ENCODE results near the gene DNASE1L1.

Gene DNASE1L1

GRCh38 chrX:154353172-154353843 lies 55.7 kb downstream of the DNASE1L1 start:
- DNase-seq (ENCODE audit: low read depth in 2 of 3, low spot score in 2 of 3), result no peak

GRCh38 chrX:154352466-154352865 lies 56.6 kb downstream of the DNASE1L1 start:
- DNase-seq (ENCODE audit: low read depth in 2 of 3, low spot score in 2 of 3), result no peak

- no peak for DNase-seq (ENCODE audit: low read depth in 2 of 3, low spot score in 2 of 3)
Measured at GRCh38 chrX:154352012-154352401, 57.0 kb downstream of the DNASE1L1 start.
